Endodermal cell (in vitro differentiated cells): ENCODE results near the gene ZNF407. TPM values are rescaled to one million over a fixed set of nuclear protein-coding genes. Genes with fewer than 3 reads are reported as not detected.

Experiments
- DNase-seq: peaks from one replicate; pipeline ENCODE4 v3.0.0-alpha.2; 2017
- H3K27ac ChIP-seq: 2 replicates; pipeline ENCODE4 v1.5.1; 2013; ENCODE audit warnings: mild to moderate bottlenecking, low read depth, low read length, moderate library complexity
- H3K27me3 ChIP-seq: 2 replicates; pipeline ENCODE4 v1.6.1; 2013; ENCODE audit warnings: mild to moderate bottlenecking, low read length, moderate library complexity; ENCODE audit not compliant: insufficient read depth, control insufficient read depth, poor library complexity, severe bottlenecking
- H3K36me3 ChIP-seq: 2 replicates; pipeline ENCODE4 v1.7.0; 2013; ENCODE audit warnings: mild to moderate bottlenecking, low read length, moderate library complexity; ENCODE audit not compliant: control insufficient read depth, insufficient read depth
- H3K4me1 ChIP-seq: one replicate; pipeline ENCODE4 v1.7.0; 2013; ENCODE audit warnings: low read length; ENCODE audit not compliant: control insufficient read depth, insufficient read depth
- H3K4me3 ChIP-seq: 2 replicates; pipeline ENCODE4 v1.5.1; 2013; ENCODE audit warnings: mild to moderate bottlenecking, low read length, moderate library complexity
- H3K9ac ChIP-seq: 2 replicates; pipeline ENCODE4 v1.6.1; 2013; ENCODE audit warnings: mild to moderate bottlenecking, low read length, moderate library complexity; ENCODE audit not compliant: poor library complexity, severe bottlenecking; ENCODE audit errors: extremely low read depth
- H3K9me3 ChIP-seq: 2 replicates; pipeline ENCODE4 v1.6.1; 2013; ENCODE audit warnings: mild to moderate bottlenecking, low read length, moderate library complexity; ENCODE audit not compliant: control insufficient read depth
- H3K27ac Mint-ChIP-seq: 2 replicates; pipeline ENCODE4 v1.8.0; 2020; ENCODE audit warnings: mixed read lengths
- H3K27me3 Mint-ChIP-seq: 2 replicates; pipeline ENCODE4 v1.8.0; 2021; ENCODE audit warnings: mild to moderate bottlenecking, mixed read lengths; ENCODE audit not compliant: insufficient read depth
- H3K36me3 Mint-ChIP-seq: 2 replicates; pipeline ENCODE4 v1.8.0; 2020; ENCODE audit warnings: low read depth, mixed read lengths
- H3K4me1 Mint-ChIP-seq: 2 replicates; pipeline ENCODE4 v1.8.0; 2020; ENCODE audit warnings: mixed read lengths
- H3K4me3 Mint-ChIP-seq: 2 replicates; pipeline ENCODE4 v1.8.0; 2020; ENCODE audit warnings: mild to moderate bottlenecking, moderate library complexity, mixed read lengths
- H3K9me3 Mint-ChIP-seq: 2 replicates; pipeline ENCODE4 v1.8.0; 2020; ENCODE audit warnings: mild to moderate bottlenecking, mixed read lengths
- WGBS, 2 experiments: methylation state at CpG; one replicate each; pipeline versions ENCODE4 v1.1.5 to v1.1.7; 2013; ENCODE audit warnings: missing lambda C conversion rate in 2 of 2, mixed read lengths in 1 of 2; ENCODE audit not compliant: insufficient coverage in 1 of 2, insufficient read length in 1 of 2; 5-methylcytosine and 5-hydroxymethylcytosine counted together
- long read RNA-seq, 4 experiments: library from polyadenylated mRNA in 2 of 4; library from RNA in 1 of 4; library from capped mRNA in 1 of 4; stranded (forward) in 3 of 4; unstranded in 1 of 4; transcript quantifications; one replicate each; pipeline ENCODE4 v2.0.0, GENCODE V29; 2020 to 2021; ENCODE audit warnings: inconsistent platforms in 1 of 4
- polyA plus RNA-seq, 2 experiments: library from polyadenylated mRNA; stranded (reverse); fragments of 50-300 nt; gene quantifications; one replicate each; pipeline ENCODE4 v1.2.3, GENCODE V29; 2013
- total RNA-seq, 2 donors: library from RNA; stranded (reverse); fragmentation: NEBNext Ultra II Directional in 1 of 2; extraction: Animal tissue kit (Norgen Biotek cat#: 25700) in 1 of 2; gene quantifications; 2 replicates in 1 of 2; 3 replicates in 1 of 2; pipeline ENCODE4 v1.2.1, GENCODE V29; 2021
- TF ChIP-seq, protein P1 (sequence below): fragments of 200-600 bp; sonication (generic); conservative IDR thresholded peaks from 2 replicates; pipeline ENCODE4 v1.5.0; 2021; ENCODE audit warnings: antibody characterized with exemption, mild to moderate bottlenecking

Gene ZNF407, protein sequence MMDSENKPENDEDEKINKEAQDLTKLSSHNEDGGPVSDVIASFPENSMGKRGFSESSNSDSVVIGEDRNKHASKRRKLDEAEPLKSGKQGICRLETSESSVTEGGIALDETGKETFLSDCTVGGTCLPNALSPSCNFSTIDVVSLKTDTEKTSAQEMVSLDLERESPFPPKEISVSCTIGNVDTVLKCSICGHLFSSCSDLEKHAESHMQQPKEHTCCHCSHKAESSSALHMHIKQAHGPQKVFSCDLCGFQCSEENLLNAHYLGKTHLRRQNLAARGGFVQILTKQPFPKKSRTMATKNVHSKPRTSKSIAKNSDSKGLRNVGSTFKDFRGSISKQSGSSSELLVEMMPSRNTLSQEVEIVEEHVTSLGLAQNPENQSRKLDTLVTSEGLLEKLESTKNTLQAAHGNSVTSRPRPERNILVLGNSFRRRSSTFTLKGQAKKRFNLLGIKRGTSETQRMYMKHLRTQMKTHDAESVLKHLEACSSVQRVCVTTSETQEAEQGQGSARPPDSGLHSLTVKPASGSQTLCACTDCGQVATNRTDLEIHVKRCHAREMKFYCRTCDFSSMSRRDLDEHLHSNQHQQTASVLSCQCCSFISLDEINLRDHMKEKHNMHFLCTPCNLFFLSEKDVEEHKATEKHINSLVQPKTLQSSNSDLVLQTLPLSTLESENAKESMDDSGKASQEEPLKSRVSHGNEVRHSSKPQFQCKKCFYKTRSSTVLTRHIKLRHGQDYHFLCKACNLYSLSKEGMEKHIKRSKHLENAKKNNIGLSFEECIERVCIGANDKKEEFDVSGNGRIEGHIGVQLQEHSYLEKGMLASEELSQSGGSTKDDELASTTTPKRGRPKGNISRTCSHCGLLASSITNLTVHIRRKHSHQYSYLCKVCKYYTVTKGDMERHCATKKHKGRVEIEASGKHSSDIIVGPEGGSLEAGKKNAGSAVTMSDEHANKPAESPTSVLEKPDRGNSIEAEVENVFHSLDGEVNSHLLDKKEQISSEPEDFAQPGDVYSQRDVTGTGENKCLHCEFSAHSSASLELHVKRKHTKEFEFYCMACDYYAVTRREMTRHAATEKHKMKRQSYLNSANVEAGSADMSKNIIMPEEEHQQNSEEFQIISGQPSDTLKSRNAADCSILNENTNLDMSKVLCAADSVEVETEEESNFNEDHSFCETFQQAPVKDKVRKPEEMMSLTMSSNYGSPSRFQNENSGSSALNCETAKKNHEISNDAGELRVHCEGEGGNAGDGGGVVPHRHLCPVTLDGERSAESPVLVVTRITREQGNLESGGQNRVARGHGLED (N-terminal part only)
- total RNA-seq: 10 to 100 TPM in 1 of 2 donors, 1 to 10 TPM in 1; 7.6 to 13.1 TPM
- 5.1 TPM for polyA plus RNA-seq (2013, experiment 1 of 2)
- 5.6 TPM for polyA plus RNA-seq (2013, experiment 2 of 2)
- long read RNA-seq, experiment 1, full-length matches to known transcripts: 1 of 1 reads
- long read RNA-seq, experiment 1, partial matches to known transcripts: 0 of 1 reads
- long read RNA-seq, experiment 1, other reads (novel, unspliced or antisense): 0 of 1 reads
- long read RNA-seq, experiment 2, full-length matches to known transcripts: 4 of 6 reads
- long read RNA-seq, experiment 2, partial matches to known transcripts: 1 of 6 reads
- long read RNA-seq, experiment 2, other reads (novel, unspliced or antisense): 1 of 6 reads
- long read RNA-seq, experiment 3, full-length matches to known transcripts: 1 of 10 reads
- long read RNA-seq, experiment 3, partial matches to known transcripts: 7 of 10 reads
- long read RNA-seq, experiment 3, other reads (novel, unspliced or antisense): 2 of 10 reads
- long read RNA-seq, experiment 4: 0 reads

GRCh38 chr18:74597662-74598349, at the start of gene ZNF407:
TSS of gene ZNF407 (plus strand) at chr18:74597870. CDS start at chr18:74631020, 33,150 bp downstream.
- Histone ChIP-seq H3K4me1 (no peaks in the 10 kb centered on the region), H3K36me3 (peaks cover 5% of the 10 kb centered on the region), H3K27ac (peak within 1 kb of the TSS; percentile 85), H3K27me3 (no peaks in the 10 kb centered on the region), H3K9ac (peak within 1 kb of the TSS; percentile 92), H3K9me3 (no peaks in the 10 kb centered on the region), H3K4me3 (peak within 1 kb of the TSS; percentile 97)
- peaks cover 8% of the 10 kb centered on the region for H3K36me3 Mint-ChIP-seq
- peak within 1 kb of the TSS; percentile 86 for H3K4me3 Mint-ChIP-seq
- H3K27ac Mint-ChIP-seq: peak within 1 kb of the TSS; percentile 96
- no peaks in the 10 kb centered on the region for H3K9me3 Mint-ChIP-seq
- DNase-seq: peak; percentile 97
- peaks cover 16% of the 10 kb centered on the region for H3K4me1 Mint-ChIP-seq
- TF ChIP-seq, protein P1, sequence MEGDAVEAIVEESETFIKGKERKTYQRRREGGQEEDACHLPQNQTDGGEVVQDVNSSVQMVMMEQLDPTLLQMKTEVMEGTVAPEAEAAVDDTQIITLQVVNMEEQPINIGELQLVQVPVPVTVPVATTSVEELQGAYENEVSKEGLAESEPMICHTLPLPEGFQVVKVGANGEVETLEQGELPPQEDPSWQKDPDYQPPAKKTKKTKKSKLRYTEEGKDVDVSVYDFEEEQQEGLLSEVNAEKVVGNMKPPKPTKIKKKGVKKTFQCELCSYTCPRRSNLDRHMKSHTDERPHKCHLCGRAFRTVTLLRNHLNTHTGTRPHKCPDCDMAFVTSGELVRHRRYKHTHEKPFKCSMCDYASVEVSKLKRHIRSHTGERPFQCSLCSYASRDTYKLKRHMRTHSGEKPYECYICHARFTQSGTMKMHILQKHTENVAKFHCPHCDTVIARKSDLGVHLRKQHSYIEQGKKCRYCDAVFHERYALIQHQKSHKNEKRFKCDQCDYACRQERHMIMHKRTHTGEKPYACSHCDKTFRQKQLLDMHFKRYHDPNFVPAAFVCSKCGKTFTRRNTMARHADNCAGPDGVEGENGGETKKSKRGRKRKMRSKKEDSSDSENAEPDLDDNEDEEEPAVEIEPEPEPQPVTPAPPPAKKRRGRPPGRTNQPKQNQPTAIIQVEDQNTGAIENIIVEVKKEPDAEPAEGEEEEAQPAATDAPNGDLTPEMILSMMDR: no peak
- peaks cover 5% of the 10 kb centered on the region for H3K27me3 Mint-ChIP-seq
- 0% methylated on average over 18 to 56 of the region's 64 CpGs for WGBS, 2 experiments

DNA sequence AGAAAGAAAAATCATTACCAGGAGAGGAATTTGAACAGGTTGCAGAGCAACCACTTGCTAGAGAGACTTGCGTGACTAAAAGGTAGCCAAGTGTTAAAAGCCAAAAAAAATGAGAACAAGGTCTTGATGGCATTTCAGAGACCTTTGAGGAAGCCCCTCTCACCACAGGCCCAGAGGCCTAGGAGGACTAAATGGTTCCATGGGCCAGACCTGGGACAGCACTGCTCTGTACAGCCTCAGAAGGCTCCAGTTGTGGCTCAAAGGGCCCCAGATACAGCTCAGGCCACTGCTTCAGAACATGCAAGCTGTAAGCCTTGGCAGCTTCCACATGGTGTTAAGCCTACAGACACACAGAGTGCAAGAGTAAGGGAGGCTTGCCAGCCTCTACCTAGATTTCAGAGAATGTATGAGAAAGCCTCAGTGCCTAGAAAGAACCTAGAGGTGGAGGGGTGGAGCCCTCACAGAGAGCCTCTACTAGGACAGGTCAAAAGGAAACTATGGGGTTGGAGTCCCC, 48.0 kb upstream of the ZNF407 start:
- H3K4me1 Mint-ChIP-seq: no peaks in the 10 kb centered on the region
- Histone ChIP-seq H3K27ac (no peak overlapping the region), H3K27me3 (peaks cover 6% of the 10 kb centered on the region), H3K9me3 (peaks cover 49% of the 10 kb centered on the region), H3K9ac (no peak overlapping the region), H3K36me3 (no peaks in the 10 kb centered on the region), H3K4me1 (no peaks in the 10 kb centered on the region), H3K4me3 (peak overlapping the region; percentile 58)
- no peak overlapping the region for H3K27ac Mint-ChIP-seq
- H3K9me3 Mint-ChIP-seq: peaks cover 64% of the 10 kb centered on the region
- 96 to 100% methylated on average over 1 of the region's 1 CpG for WGBS, 2 experiments
- H3K27me3 Mint-ChIP-seq: peaks cover 32% of the 10 kb centered on the region
- DNase-seq: no peak
- no peak overlapping the region for H3K4me3 Mint-ChIP-seq
- TF ChIP-seq, protein P1: no peak
- peaks cover 4% of the 10 kb centered on the region for H3K36me3 Mint-ChIP-seq
